ENCODE results near the gene B3GALT5. TPM values are rescaled to one million over a fixed set of nuclear protein-coding genes. Genes with fewer than 3 reads are reported as not detected.

B3GALT5 gene
- polyA plus RNA-seq, 3 donors: not detected

DNA sequence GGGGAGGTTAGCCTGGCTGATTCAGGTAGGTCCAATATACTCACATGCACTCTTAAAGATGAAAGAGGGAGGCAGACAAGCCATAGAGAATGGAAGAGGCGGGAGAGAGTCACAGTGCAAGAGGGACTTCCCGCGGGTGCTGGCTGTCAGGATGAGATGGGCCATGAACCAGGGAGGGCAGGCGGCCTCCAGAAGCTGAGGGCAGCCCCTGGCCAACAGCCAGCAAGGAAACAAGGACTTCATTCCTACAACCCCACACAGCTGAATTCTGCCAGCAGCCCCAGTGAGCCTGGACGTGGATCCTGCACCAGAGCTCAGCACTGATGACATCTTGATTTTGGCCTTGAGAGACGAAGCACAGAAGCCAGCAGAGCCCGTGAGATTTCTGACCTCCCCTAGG lies 15.1 kb upstream of the B3GALT5 start:
- Mint-ChIP-seq H3K4me1 (no peaks in the 10 kb centered on the region), H3K27ac (no peak overlapping the region), H3K36me3 (no peaks in the 10 kb centered on the region), H3K27me3 (ENCODE audit: low read depth in 3 of 3) (peaks cover 6 to 8% (median 6%) of the 10 kb centered on the region in 3 donors), H3K9me3 (peaks cover 0 to 2% (median 0%) of the 10 kb centered on the region in 7 donors), H3K4me3 (no peak overlapping the region)
- no peak for DNase-seq
- H2AFZ ChIP-seq (ENCODE audit: insufficient read depth, low read depth, low read length, poor library complexity, severe bottlenecking): no peak overlapping the region
- no peaks in the 10 kb centered on the region for H4K20me1 ChIP-seq (ENCODE audit: insufficient read depth, low read length)
- TF ChIP-seq CTCF (IDR thresholded peaks at IDR 0.05): no peak
- no peak overlapping the region for H3K4me3 ChIP-seq (replicated peaks in 1 of 3; ENCODE audit: low read depth in 2 of 3, low read length in 3 of 3)
- intact Hi-C loops (cut with micrococcal nuclease): no loop called here
- H3K4me1 ChIP-seq (ENCODE audit: control insufficient read depth in 1 of 2, insufficient read depth in 2 of 2, low read length in 2 of 2): no peaks in the 10 kb centered on the region
- no peak overlapping the region for H3K27ac ChIP-seq (ENCODE audit: low read depth in 1 of 2, low read length in 2 of 2)
- H3K4me2 ChIP-seq (replicated peaks; ENCODE audit: extremely low read depth, low read length, poor library complexity, severe bottlenecking): no peak overlapping the region
- no peaks in the 10 kb centered on the region for H3K27me3 ChIP-seq (ENCODE audit: control insufficient read depth in 2 of 2, insufficient read depth in 2 of 2, low read length in 2 of 2)
- no peaks in the 10 kb centered on the region for H3K9me3 ChIP-seq (replicated peaks in 1 of 2; ENCODE audit: control insufficient read depth in 1 of 2, insufficient read depth in 1 of 2, low read length in 2 of 2)
- no peaks in the 10 kb centered on the region for H3K79me2 ChIP-seq (ENCODE audit: insufficient read depth, low read length)
- 96% methylated on average over 6 of the region's 7 CpGs for WGBS (ENCODE audit: insufficient coverage)
- H3K36me3 ChIP-seq (replicated peaks in 1 of 2; ENCODE audit: control insufficient read depth in 1 of 2, insufficient read depth in 2 of 2, low read length in 2 of 2): no peaks in the 10 kb centered on the region
- no peak overlapping the region for H3K9ac ChIP-seq (ENCODE audit: insufficient read depth, low read length, poor library complexity, severe bottlenecking)

- no peaks in the 10 kb centered on the region for H3K4me1 Mint-ChIP-seq
- H3K27ac Mint-ChIP-seq: peak overlapping the region in 1 of 7 donors; percentile 16
- no peak overlapping the region for H3K27ac ChIP-seq (ENCODE audit: low read depth in 1 of 2, low read length in 2 of 2)
- peaks cover 5 to 8% (median 6%) of the 10 kb centered on the region in 3 donors for H3K27me3 Mint-ChIP-seq (ENCODE audit: low read depth in 3 of 3)
- no peaks in the 10 kb centered on the region for H3K36me3 Mint-ChIP-seq
- H3K79me2 ChIP-seq (ENCODE audit: insufficient read depth, low read length): no peaks in the 10 kb centered on the region
- peaks cover 0 to 2% (median 0%) of the 10 kb centered on the region in 7 donors for H3K9me3 Mint-ChIP-seq
- 95% methylated on average over 4 of the region's 5 CpGs for WGBS (ENCODE audit: insufficient coverage)
- no peak for DNase-seq
- no peaks in the 10 kb centered on the region for H4K20me1 ChIP-seq (ENCODE audit: insufficient read depth, low read length)
- H3K4me3 Mint-ChIP-seq: no peak overlapping the region
- no peaks in the 10 kb centered on the region for H3K27me3 ChIP-seq (ENCODE audit: control insufficient read depth in 2 of 2, insufficient read depth in 2 of 2, low read length in 2 of 2)
- no peak for TF ChIP-seq CTCF (IDR thresholded peaks at IDR 0.05)
- intact Hi-C loops (cut with micrococcal nuclease): no loop called here
- H3K4me1 ChIP-seq (ENCODE audit: control insufficient read depth in 1 of 2, insufficient read depth in 2 of 2, low read length in 2 of 2): no peaks in the 10 kb centered on the region
- H3K9me3 ChIP-seq (replicated peaks in 1 of 2; ENCODE audit: control insufficient read depth in 1 of 2, insufficient read depth in 1 of 2, low read length in 2 of 2): no peaks in the 10 kb centered on the region
- H3K36me3 ChIP-seq (replicated peaks in 1 of 2; ENCODE audit: control insufficient read depth in 1 of 2, insufficient read depth in 2 of 2, low read length in 2 of 2): no peaks in the 10 kb centered on the region
- H2AFZ ChIP-seq (ENCODE audit: insufficient read depth, low read depth, low read length, poor library complexity, severe bottlenecking): no peak overlapping the region
- no peak overlapping the region for H3K4me2 ChIP-seq (replicated peaks; ENCODE audit: extremely low read depth, low read length, poor library complexity, severe bottlenecking)
- no peak overlapping the region for H3K4me3 ChIP-seq (replicated peaks in 1 of 3; ENCODE audit: low read depth in 2 of 3, low read length in 3 of 3)
- no peak overlapping the region for H3K9ac ChIP-seq (ENCODE audit: insufficient read depth, low read length, poor library complexity, severe bottlenecking)
Observed at GRCh38 chr21:39599191-39599970, 13.4 kb upstream of the B3GALT5 start.
